GM12878 (cell line): Measurements from ENCODE around the gene LRRC52. TPM values are rescaled to one million over a fixed set of nuclear protein-coding genes. Genes with fewer than 3 reads are reported as not detected.

Experiments
- ATAC-seq: fragments of 200-7000 bp; cut with Tn5 transposase; 3 replicates; pipeline ENCODE4 v1.9.1; 2020; ENCODE audit warnings: mild to moderate bottlenecking, moderate library complexity
- BruUV-seq: library from RNA; stranded (reverse); fragments of 400-500 nt; replicated peaks from 2 replicates; lab custom pipeline; 2021; lab: Mats Ljungman, UMichigan
- CTCF ChIA-PET: fragments of 300-600 bp; sonication (Branson Sonifier 250); formaldehyde crosslinking; extraction: SDS; loops from one replicate; lab custom pipeline; 2021; ENCODE audit warnings: inconsistent platforms; lab: Yijun Ruan, JAX
- POLR2A ChIA-PET: fragments of 350-600 bp; formaldehyde crosslinking; extraction: SDS; loops from one replicate; lab custom pipeline; 2021; ENCODE audit warnings: inconsistent platforms; lab: Charles Lee
- RAD21 ChIA-PET: fragments of 300-600 bp; sonication (Branson Sonifier 250); formaldehyde crosslinking; loops from one replicate; lab custom pipeline; 2023; ENCODE audit warnings: antibody characterized with exemption; ENCODE audit not compliant: unreplicated experiment; lab: Charles Lee
- SMC1A ChIA-PET: fragments of 300-600 bp; sonication (Branson Sonifier 250); formaldehyde crosslinking; loops from one replicate; lab custom pipeline; 2023; ENCODE audit not compliant: unreplicated experiment, uncharacterized antibody; lab: Charles Lee
- DNase-seq: peaks from one replicate; pipeline ENCODE4 v3.0.0-alpha.2; 2011; ENCODE audit warnings: low read depth, low spot score
- FAIRE-seq: peaks from 3 replicates; lab custom pipeline; 2011; peaks lifted over from hg19 to GRCh38; lab: Jason Lieb, UNC
- H2AFZ ChIP-seq: 2 replicates; pipeline ENCODE4 v1.6.0; 2011; ENCODE audit warnings: low read depth, low read length, control low read depth; ENCODE audit not compliant: control insufficient read depth
- H3K27ac ChIP-seq: 2 replicates; pipeline ENCODE4 v1.5.1; 2011; ENCODE audit warnings: control low read depth; ENCODE audit not compliant: control insufficient read depth, insufficient read depth
- H3K27me3 ChIP-seq, 2 experiments: replicated peaks in 1 of 2; 2 replicates each; pipeline versions ENCODE4 v1.6.0 to v1.6.1; 2011; ENCODE audit warnings: low read length in 1 of 2; ENCODE audit not compliant: control insufficient read depth in 2 of 2, insufficient read depth in 2 of 2
- H3K36me3 ChIP-seq, 2 experiments: 2 replicates each; pipeline ENCODE4 v1.5.1; 2011; ENCODE audit warnings: low read length in 1 of 2; ENCODE audit not compliant: control insufficient read depth in 2 of 2, insufficient read depth in 2 of 2
- H3K4me1 ChIP-seq: 2 replicates; pipeline ENCODE4 v1.6.1; 2011; ENCODE audit warnings: mild to moderate bottlenecking, low read length, moderate library complexity, mixed read lengths; ENCODE audit not compliant: control insufficient read depth, insufficient read depth
- H3K4me2 ChIP-seq: 2 replicates; pipeline ENCODE4 v1.6.0; 2011; ENCODE audit warnings: control low read depth; ENCODE audit not compliant: control insufficient read depth, insufficient read depth
- H3K4me3 ChIP-seq: fragments of 200-600 bp; sonication (generic); 2 replicates; pipeline ENCODE4 v1.5.1; 2016
- H3K79me2 ChIP-seq: 2 replicates; pipeline ENCODE4 v1.6.0; 2011; ENCODE audit warnings: low read length; ENCODE audit not compliant: control insufficient read depth, insufficient read depth
- H3K9ac ChIP-seq: 2 replicates; pipeline ENCODE4 v1.8.0; 2011; ENCODE audit warnings: low read length, control low read depth, mixed read lengths; ENCODE audit not compliant: control insufficient read depth, insufficient read depth
- H3K9me3 ChIP-seq: replicated peaks from 3 replicates; pipeline ENCODE4 v1.5.1; 2011; ENCODE audit warnings: mild to moderate bottlenecking, low read length; ENCODE audit not compliant: control insufficient read depth, insufficient read depth
- H4K20me1 ChIP-seq: 2 replicates; pipeline ENCODE4 v1.6.0; 2011; ENCODE audit not compliant: control insufficient read depth, insufficient read depth
- IRF4 ChIP-seq: IDR thresholded peaks from 2 replicates; pipeline ENCODE4 v1.6.1; 2011; ENCODE audit warnings: low read depth, low read length
- NFIC ChIP-seq: IDR thresholded peaks from 2 replicates; pipeline ENCODE4 v1.6.1; 2012; ENCODE audit warnings: low read depth, mild to moderate bottlenecking, inconsistent platforms, low read length, moderate library complexity
- POLR2A ChIP-seq: IDR thresholded peaks from 2 replicates; pipeline ENCODE4 v1.6.1; 2011; ENCODE audit warnings: low read depth, mild to moderate bottlenecking, low read length
- RAD21 ChIP-seq: IDR thresholded peaks from 2 replicates; pipeline ENCODE4 v1.6.1; 2011; ENCODE audit warnings: mild to moderate bottlenecking, low read depth, low read length, moderate library complexity; ENCODE audit not compliant: insufficient read depth
- SIN3A ChIP-seq: IDR thresholded peaks from 2 replicates; pipeline ENCODE4 v1.6.1; 2012; ENCODE audit warnings: low read depth, low read length, improper control_type of control experiment
- SMAD1 ChIP-seq: fragments of 450-650 bp; IDR thresholded peaks from 2 replicates; pipeline ENCODE4 v1.6.1; 2018; ENCODE audit warnings: mild to moderate bottlenecking, low read depth; ENCODE audit not compliant: partially characterized antibody
- SMC3 ChIP-seq: IDR thresholded peaks from 2 replicates; pipeline ENCODE4 v1.6.1; 2011; ENCODE audit warnings: low read length, improper control_type of control experiment, borderline replicate concordance
- SPI1 ChIP-seq: IDR thresholded peaks from 2 replicates; pipeline ENCODE4 v1.6.1; 2011; ENCODE audit warnings: low read depth, mild to moderate bottlenecking, low read length, moderate library complexity, borderline replicate concordance; ENCODE audit not compliant: insufficient read depth
- SREBF1 ChIP-seq: IDR thresholded peaks from 2 replicates; pipeline ENCODE4 v1.6.1; 2012; ENCODE audit warnings: mild to moderate bottlenecking, low read length
- YBX1 ChIP-seq: fragments of 450-650 bp; IDR thresholded peaks from 2 replicates; pipeline ENCODE4 v1.6.1; 2016; ENCODE audit warnings: antibody characterized with exemption
- ZNF622 ChIP-seq: fragments of 450-650 bp; IDR thresholded peaks from 2 replicates; pipeline ENCODE4 v1.6.1; 2017; ENCODE audit warnings: mild to moderate bottlenecking, inconsistent platforms
- WGBS: methylation state at CpG from one replicate; pipeline ENCODE4 v1.1.6; 2016; ENCODE audit warnings: low lambda C conversion rate; ENCODE audit not compliant: insufficient replicate concordance, insufficient coverage; ENCODE audit errors: missing lambda C conversion rate; 5-methylcytosine and 5-hydroxymethylcytosine counted together
- in situ Hi-C: fragments of 300-500 bp; cut with MboI; formaldehyde crosslinking; loops from 9 replicates; pipeline ENCODE4 v1.14.3; 2018; ENCODE audit warnings: mixed read lengths
- intact Hi-C: fragments of 100-400 bp; cut with micrococcal nuclease; formaldehyde crosslinking; loops from one replicate; pipeline ENCODE4 v1.14.2; 2022; ENCODE audit not compliant: unreplicated experiment
- polyA plus RNA-seq, 11 experiments: library from polyadenylated mRNA; depleted of rRNA in 4 of 11; unstranded in 6 of 11; stranded (reverse) in 5 of 11; fragments of >200 nt; fragmentation: Nextera tagmentation in 4 of 11; fragmentation: Illumina TruSeq in 1 of 11; extraction: Ambion mirVana in 4 of 11; extraction: Trizol in 1 of 11; gene quantifications; 1 replicate in 1 of 11; 2 replicates in 10 of 11; pipeline versions ENCODE4 v1.2.1 to v1.2.3, GENCODE V29; 2011 to 2016; ENCODE audit warnings: inconsistent platforms in 2 of 11, missing spikeins in 2 of 11, low read depth in 1 of 11
- total RNA-seq, 4 experiments: library from RNA; depleted of rRNA in 3 of 4; stranded (reverse); fragments of >200 nt in 3 of 4; fragmentation: Illumina TruSeq in 1 of 4; extraction: Trizol in 1 of 4; gene quantifications; 2 replicates each; pipeline versions ENCODE4 v1.2.1 to v1.2.3, GENCODE V29; 2013 to 2021
- TF ChIP-seq, protein P1 (sequence below): fragments of 150-350 bp; IDR thresholded peaks from 2 replicates; pipeline ENCODE4 v1.6.1; 2014; ENCODE audit warnings: mild to moderate bottlenecking, low read depth, low read length
- TF ChIP-seq, protein P2 (sequence below): fragments of 450-650 bp; IDR thresholded peaks from 2 replicates; pipeline ENCODE4 v1.6.1; 2017; ENCODE audit warnings: borderline replicate concordance
- TF ChIP-seq, protein P3 (sequence below): IDR thresholded peaks from 2 replicates; pipeline ENCODE4 v1.6.1; 2012; ENCODE audit warnings: low read depth, low read length, improper control_type of control experiment
- TF ChIP-seq, protein P4 (sequence below): fragments of 450-650 bp; IDR thresholded peaks from 2 replicates; pipeline ENCODE4 v1.6.1; 2017; ENCODE audit warnings: mild to moderate bottlenecking, moderate library complexity

LRRC52 gene
- total and polyA plus RNA-seq, 10 of the 15 experiments (the other 5 are each of a cell fraction or from before 2014, with no cell fraction given), result not detected

DNA sequence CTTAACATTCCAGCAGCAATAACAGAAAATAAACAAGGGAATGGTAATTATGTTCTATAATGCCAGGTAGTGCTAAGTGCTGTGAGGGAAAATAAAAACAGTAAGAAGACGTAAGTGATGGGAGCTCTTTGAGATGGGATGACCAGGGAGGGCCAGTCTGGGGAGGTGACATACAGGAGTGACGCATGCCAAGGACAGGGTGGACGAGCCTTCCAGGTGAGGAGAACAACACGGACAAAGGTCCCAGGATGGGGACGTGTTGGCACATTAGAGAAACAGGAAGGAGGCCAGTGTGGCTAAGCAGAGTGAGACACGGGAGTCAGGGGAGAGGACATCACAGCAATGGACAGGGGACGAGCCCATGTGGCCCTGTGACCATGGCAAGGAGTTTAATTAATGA is 11.7 kb upstream of the LRRC52 start:
- no peaks in the 10 kb centered on the region for H3K36me3 ChIP-seq
- in situ Hi-C loops, result no loop called here
- no peak overlapping the region for H2AFZ ChIP-seq
- H4K20me1 ChIP-seq, result no peaks in the 10 kb centered on the region
- CTCF ChIA-PET, result no interaction called here
- H3K9me3 ChIP-seq, result no peaks in the 10 kb centered on the region
- 15% methylated on average over 7 of the region's 7 CpGs for WGBS
- H3K9ac ChIP-seq, result no peak overlapping the region
- BruUV-seq, result no TSS peak
- DNase-seq, result no peak
- H3K4me3 ChIP-seq, result no peak overlapping the region
- no peaks in the 10 kb centered on the region for H3K4me1 ChIP-seq
- FAIRE-seq, result no peak
- H3K79me2 ChIP-seq, result no peaks in the 10 kb centered on the region
- no peaks in the 10 kb centered on the region; a peak in 2 of 4 replicates for H3K27me3 ChIP-seq
- POLR2A ChIA-PET, result no interaction called here
- no peak overlapping the region for H3K4me2 ChIP-seq
- SMC1A ChIA-PET, result interaction anchor here (0.6 to 0.8 kb wide), 2 partner anchors 139 to 418 kb away, joined by 3 read pairs; no protein-coding TSS in a partner anchor
- H3K27ac ChIP-seq, result no peak overlapping the region
- ATAC-seq, result no peak
- intact Hi-C loops, result no loop called here
- RAD21 ChIA-PET, result no interaction called here
- TF ChIP-seq YBX1, result no peak
- no peak for TF ChIP-seq SPI1
- TF ChIP-seq, protein P1, sequence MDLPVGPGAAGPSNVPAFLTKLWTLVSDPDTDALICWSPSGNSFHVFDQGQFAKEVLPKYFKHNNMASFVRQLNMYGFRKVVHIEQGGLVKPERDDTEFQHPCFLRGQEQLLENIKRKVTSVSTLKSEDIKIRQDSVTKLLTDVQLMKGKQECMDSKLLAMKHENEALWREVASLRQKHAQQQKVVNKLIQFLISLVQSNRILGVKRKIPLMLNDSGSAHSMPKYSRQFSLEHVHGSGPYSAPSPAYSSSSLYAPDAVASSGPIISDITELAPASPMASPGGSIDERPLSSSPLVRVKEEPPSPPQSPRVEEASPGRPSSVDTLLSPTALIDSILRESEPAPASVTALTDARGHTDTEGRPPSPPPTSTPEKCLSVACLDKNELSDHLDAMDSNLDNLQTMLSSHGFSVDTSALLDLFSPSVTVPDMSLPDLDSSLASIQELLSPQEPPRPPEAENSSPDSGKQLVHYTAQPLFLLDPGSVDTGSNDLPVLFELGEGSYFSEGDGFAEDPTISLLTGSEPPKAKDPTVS, result no peak
- TF ChIP-seq SIN3A, result no peak
- TF ChIP-seq NFIC, result no peak
- TF ChIP-seq IRF4, result no peak
- TF ChIP-seq, protein P2, sequence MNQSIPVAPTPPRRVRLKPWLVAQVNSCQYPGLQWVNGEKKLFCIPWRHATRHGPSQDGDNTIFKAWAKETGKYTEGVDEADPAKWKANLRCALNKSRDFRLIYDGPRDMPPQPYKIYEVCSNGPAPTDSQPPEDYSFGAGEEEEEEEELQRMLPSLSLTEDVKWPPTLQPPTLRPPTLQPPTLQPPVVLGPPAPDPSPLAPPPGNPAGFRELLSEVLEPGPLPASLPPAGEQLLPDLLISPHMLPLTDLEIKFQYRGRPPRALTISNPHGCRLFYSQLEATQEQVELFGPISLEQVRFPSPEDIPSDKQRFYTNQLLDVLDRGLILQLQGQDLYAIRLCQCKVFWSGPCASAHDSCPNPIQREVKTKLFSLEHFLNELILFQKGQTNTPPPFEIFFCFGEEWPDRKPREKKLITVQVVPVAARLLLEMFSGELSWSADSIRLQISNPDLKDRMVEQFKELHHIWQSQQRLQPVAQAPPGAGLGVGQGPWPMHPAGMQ, result no peak
- TF ChIP-seq, protein P3, sequence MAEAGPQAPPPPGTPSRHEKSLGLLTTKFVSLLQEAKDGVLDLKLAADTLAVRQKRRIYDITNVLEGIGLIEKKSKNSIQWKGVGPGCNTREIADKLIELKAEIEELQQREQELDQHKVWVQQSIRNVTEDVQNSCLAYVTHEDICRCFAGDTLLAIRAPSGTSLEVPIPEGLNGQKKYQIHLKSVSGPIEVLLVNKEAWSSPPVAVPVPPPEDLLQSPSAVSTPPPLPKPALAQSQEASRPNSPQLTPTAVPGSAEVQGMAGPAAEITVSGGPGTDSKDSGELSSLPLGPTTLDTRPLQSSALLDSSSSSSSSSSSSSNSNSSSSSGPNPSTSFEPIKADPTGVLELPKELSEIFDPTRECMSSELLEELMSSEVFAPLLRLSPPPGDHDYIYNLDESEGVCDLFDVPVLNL, result no peak
- TF ChIP-seq SMAD1, result no peak
- TF ChIP-seq SMC3, result no peak
- TF ChIP-seq, protein P4, sequence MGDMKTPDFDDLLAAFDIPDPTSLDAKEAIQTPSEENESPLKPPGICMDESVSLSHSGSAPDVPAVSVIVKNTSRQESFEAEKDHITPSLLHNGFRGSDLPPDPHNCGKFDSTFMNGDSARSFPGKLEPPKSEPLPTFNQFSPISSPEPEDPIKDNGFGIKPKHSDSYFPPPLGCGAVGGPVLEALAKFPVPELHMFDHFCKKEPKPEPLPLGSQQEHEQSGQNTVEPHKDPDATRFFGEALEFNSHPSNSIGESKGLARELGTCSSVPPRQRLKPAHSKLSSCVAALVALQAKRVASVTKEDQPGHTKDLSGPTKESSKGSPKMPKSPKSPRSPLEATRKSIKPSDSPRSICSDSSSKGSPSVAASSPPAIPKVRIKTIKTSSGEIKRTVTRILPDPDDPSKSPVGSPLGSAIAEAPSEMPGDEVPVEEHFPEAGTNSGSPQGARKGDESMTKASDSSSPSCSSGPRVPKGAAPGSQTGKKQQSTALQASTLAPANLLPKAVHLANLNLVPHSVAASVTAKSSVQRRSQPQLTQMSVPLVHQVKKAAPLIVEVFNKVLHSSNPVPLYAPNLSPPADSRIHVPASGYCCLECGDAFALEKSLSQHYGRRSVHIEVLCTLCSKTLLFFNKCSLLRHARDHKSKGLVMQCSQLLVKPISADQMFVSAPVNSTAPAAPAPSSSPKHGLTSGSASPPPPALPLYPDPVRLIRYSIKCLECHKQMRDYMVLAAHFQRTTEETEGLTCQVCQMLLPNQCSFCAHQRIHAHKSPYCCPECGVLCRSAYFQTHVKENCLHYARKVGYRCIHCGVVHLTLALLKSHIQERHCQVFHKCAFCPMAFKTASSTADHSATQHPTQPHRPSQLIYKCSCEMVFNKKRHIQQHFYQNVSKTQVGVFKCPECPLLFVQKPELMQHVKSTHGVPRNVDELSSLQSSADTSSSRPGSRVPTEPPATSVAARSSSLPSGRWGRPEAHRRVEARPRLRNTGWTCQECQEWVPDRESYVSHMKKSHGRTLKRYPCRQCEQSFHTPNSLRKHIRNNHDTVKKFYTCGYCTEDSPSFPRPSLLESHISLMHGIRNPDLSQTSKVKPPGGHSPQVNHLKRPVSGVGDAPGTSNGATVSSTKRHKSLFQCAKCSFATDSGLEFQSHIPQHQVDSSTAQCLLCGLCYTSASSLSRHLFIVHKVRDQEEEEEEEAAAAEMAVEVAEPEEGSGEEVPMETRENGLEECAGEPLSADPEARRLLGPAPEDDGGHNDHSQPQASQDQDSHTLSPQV, result no peak
- TF ChIP-seq RAD21, result no peak
- no peak for TF ChIP-seq SREBF1
- no peak for TF ChIP-seq ZNF622
- no peak for TF ChIP-seq POLR2A
